IMR-90 (cell line): ENCODE measurements around the gene KCNH6. TPM values are rescaled to one million over a fixed set of nuclear protein-coding genes. Genes with fewer than 3 reads are reported as not detected.

Experiments
- ATAC-seq: fragments of 200-7000 bp; cut with Tn5 transposase; 2 replicates; pipeline ENCODE4 v1.9.1; 2020; ENCODE audit warnings: low read depth, mild to moderate bottlenecking, moderate library complexity
- BruUV-seq: library from RNA; stranded (reverse); fragments of 400-500 nt; replicated peaks from 2 replicates; lab custom pipeline; 2021; lab: Mats Ljungman, UMichigan
- CTCF ChIA-PET: fragments of 300-600 bp; formaldehyde crosslinking; extraction: SDS; loops from one replicate; lab custom pipeline; 2021; ENCODE audit warnings: antibody characterized with exemption; lab: Yijun Ruan, JAX
- POLR2A ChIA-PET: fragments of 300-600 bp; sonication (Branson Sonifier 250); formaldehyde crosslinking; loops from one replicate; lab custom pipeline; 2022; ENCODE audit warnings: antibody characterized with exemption; ENCODE audit not compliant: unreplicated experiment; lab: Charles Lee
- DNase-seq: peaks from one replicate; pipeline ENCODE4 v3.0.0; 2013
- H2AFZ ChIP-seq: replicated peaks from 2 replicates; pipeline ENCODE3; 2013; ENCODE audit warnings: low read length, mild to moderate bottlenecking; ENCODE audit not compliant: poor library complexity
- H2AK5ac ChIP-seq: 2 replicates; pipeline ENCODE4 v1.6.1; 2013; ENCODE audit warnings: low read depth, low read length, inconsistent platforms
- H2AK9ac ChIP-seq: replicated peaks from 2 replicates; pipeline ENCODE3; 2013; ENCODE audit warnings: mild to moderate bottlenecking, low read depth, low read length, moderate library complexity; ENCODE audit not compliant: poor library complexity
- H2BK120ac ChIP-seq: 2 replicates; pipeline ENCODE4 v1.6.1; 2013; ENCODE audit warnings: low read depth, low read length, inconsistent platforms
- H2BK15ac ChIP-seq: 3 replicates; pipeline ENCODE4 v1.6.1; 2013; ENCODE audit warnings: low read depth, low read length, inconsistent platforms
- H2BK20ac ChIP-seq: 2 replicates; pipeline ENCODE4 v1.6.1; 2013; ENCODE audit warnings: low read depth, mild to moderate bottlenecking, inconsistent platforms, low read length, moderate library complexity
- H2BK5ac ChIP-seq: 2 replicates; pipeline ENCODE4 v1.6.1; 2013; ENCODE audit warnings: mild to moderate bottlenecking, low read depth, low read length, inconsistent platforms; ENCODE audit not compliant: poor library complexity, severe bottlenecking
- H3K14ac ChIP-seq: replicated peaks from 2 replicates; pipeline ENCODE4 v1.6.1; 2013; ENCODE audit warnings: low read depth, low read length, inconsistent platforms
- H3K18ac ChIP-seq: 2 replicates; pipeline ENCODE4 v1.6.1; 2013; ENCODE audit warnings: low read depth, low read length, control low read depth
- H3K23ac ChIP-seq: 2 replicates; pipeline ENCODE4 v1.6.1; 2013; ENCODE audit warnings: low read depth, low read length, inconsistent platforms
- H3K27ac ChIP-seq: 2 replicates; pipeline ENCODE4 v1.5.1; 2013; ENCODE audit warnings: mild to moderate bottlenecking, control low read depth, low read length; ENCODE audit not compliant: insufficient read depth
- H3K27me3 ChIP-seq: 2 replicates; pipeline ENCODE4 v1.6.1; 2013; ENCODE audit warnings: low read length; ENCODE audit not compliant: control insufficient read depth, insufficient read depth
- H3K36me3 ChIP-seq: 2 replicates; pipeline ENCODE4 v1.6.1; 2013; ENCODE audit warnings: low read length, mixed read lengths; ENCODE audit not compliant: control insufficient read depth, insufficient read depth
- H3K4ac ChIP-seq: 2 replicates; pipeline ENCODE4 v1.6.1; 2013; ENCODE audit warnings: low read depth, low read length, inconsistent platforms
- H3K4me1 ChIP-seq: 2 replicates; pipeline ENCODE4 v1.6.1; 2013; ENCODE audit warnings: low read length, mixed read lengths; ENCODE audit not compliant: control insufficient read depth, insufficient read depth
- H3K4me2 ChIP-seq: 2 replicates; pipeline ENCODE4 v1.6.1; 2013; ENCODE audit warnings: low read depth, mild to moderate bottlenecking, control low read depth, low read length, moderate library complexity
- H3K4me3 ChIP-seq: 2 replicates; pipeline ENCODE4 v1.5.1; 2013; ENCODE audit warnings: low read depth, mild to moderate bottlenecking, control low read depth, low read length, moderate library complexity; ENCODE audit not compliant: insufficient read depth
- H3K56ac ChIP-seq: 2 replicates; pipeline ENCODE4 v1.6.1; 2013; ENCODE audit warnings: low read length, inconsistent platforms; ENCODE audit not compliant: insufficient read depth; ENCODE audit errors: extremely low read depth
- H3K79me1 ChIP-seq, 2 experiments: 2 replicates each; pipeline ENCODE4 v1.6.1; 2013; ENCODE audit warnings: low read length in 2 of 2, inconsistent platforms in 1 of 2, low read depth in 1 of 2
- H3K9ac ChIP-seq: 2 replicates; pipeline ENCODE4 v1.6.1; 2013; ENCODE audit warnings: low read depth, low read length, control low read depth
- H3K9me1 ChIP-seq: 2 replicates; pipeline ENCODE4 v1.6.1; 2013; ENCODE audit warnings: low read length, inconsistent platforms; ENCODE audit not compliant: insufficient read depth
- H3K9me3 ChIP-seq: 2 replicates; pipeline ENCODE4 v1.6.1; 2013; ENCODE audit warnings: low read length; ENCODE audit not compliant: control insufficient read depth, insufficient read depth
- H4K20me1 ChIP-seq: 2 replicates; pipeline ENCODE4 v1.6.1; 2013; ENCODE audit warnings: low read length, inconsistent platforms; ENCODE audit not compliant: insufficient read depth
- H4K5ac ChIP-seq: 2 replicates; pipeline ENCODE4 v1.6.1; 2013; ENCODE audit warnings: mild to moderate bottlenecking, low read depth, low read length, control low read depth
- H4K8ac ChIP-seq, 2 experiments: 2 replicates each; pipeline ENCODE4 v1.6.1; 2013; ENCODE audit warnings: low read depth in 2 of 2, low read length in 2 of 2, control low read depth in 1 of 2, inconsistent platforms in 1 of 2
- H4K91ac ChIP-seq: 2 replicates; pipeline ENCODE4 v1.6.1; 2013; ENCODE audit warnings: low read depth, low read length, inconsistent platforms; ENCODE audit not compliant: insufficient read depth
- BHLHE40 ChIP-seq: fragments of 150-350 bp; IDR thresholded peaks from 2 replicates; pipeline ENCODE4 v1.6.1; 2016; ENCODE audit warnings: mild to moderate bottlenecking, low read depth, low read length
- CEBPB ChIP-seq: IDR thresholded peaks from 2 replicates; pipeline ENCODE4 v1.6.1; 2012; ENCODE audit warnings: low read depth, low read length, improper control_type of control experiment
- CTCF ChIP-seq: conservative IDR thresholded peaks from 2 replicates; pipeline ENCODE4 v1.5.1; 2012; ENCODE audit warnings: mild to moderate bottlenecking, low read depth, low read length, improper control_type of control experiment
- FOS ChIP-seq: fragments of 150-350 bp; IDR thresholded peaks from 2 replicates; pipeline ENCODE4 v1.6.1; 2016; ENCODE audit warnings: low read depth, low read length
- MAZ ChIP-seq: IDR thresholded peaks from 2 replicates; pipeline ENCODE4 v1.6.1; 2012; ENCODE audit warnings: low read depth, mild to moderate bottlenecking, low read length, improper control_type of control experiment, moderate library complexity, borderline replicate concordance
- RAD21 ChIP-seq: IDR thresholded peaks from 2 replicates; pipeline ENCODE4 v1.6.1; 2012; ENCODE audit warnings: low read length, improper control_type of control experiment
- SMC3 ChIP-seq: fragments of 150-350 bp; IDR thresholded peaks from 2 replicates; pipeline ENCODE4 v1.6.1; 2016; ENCODE audit warnings: low read depth, mild to moderate bottlenecking, antibody characterized with exemption, low read length, moderate library complexity
- USF2 ChIP-seq: fragments of 150-350 bp; IDR thresholded peaks from 2 replicates; pipeline ENCODE4 v1.6.1; 2017; ENCODE audit warnings: mild to moderate bottlenecking, antibody characterized with exemption, low read length, low read depth
- whole genome bisulfite sequencing, 2 experiments: methylation state at CpG; one replicate each; pipeline versions ENCODE4 v1.1.5 to v1.1.7; 2013; ENCODE audit warnings: missing lambda C conversion rate in 2 of 2; ENCODE audit not compliant: insufficient read length in 1 of 2; ENCODE audit errors: extremely low coverage in 2 of 2; 5-methylcytosine and 5-hydroxymethylcytosine counted together
- dilution Hi-C: fragments of 300-500 bp; cut with HindIII; formaldehyde crosslinking; loops from one replicate; pipeline ENCODE4 v1.14.3; 2018; ENCODE audit warnings: low sequenced_read_pairs; ENCODE audit not compliant: unreplicated experiment
- in situ Hi-C: fragments of 300-500 bp; cut with MboI; formaldehyde crosslinking; loops from 3 replicates; pipeline ENCODE4 v1.14.3; 2019; ENCODE audit warnings: low sequenced_read_pairs, inconsistent platforms, mixed read lengths
- intact Hi-C: fragments of 100-400 bp; cut with micrococcal nuclease; formaldehyde crosslinking; loops from 2 replicates; pipeline ENCODE4 v1.10.0; 2022
- polyA plus RNA-seq, 3 experiments: library from polyadenylated mRNA; depleted of rRNA; stranded (reverse); fragments of >200 nt; gene quantifications; 2 replicates each; pipeline ENCODE4 v1.2.3, GENCODE V29; 2012; ENCODE audit warnings: low replicate concordance in 1 of 3
- total RNA-seq: library from RNA; depleted of rRNA; stranded (reverse); fragments of >200 nt; gene quantifications from 2 replicates; pipeline ENCODE4 v1.2.3, GENCODE V29; 2012
- TF ChIP-seq, protein P1 (sequence below): fragments of 150-350 bp; IDR thresholded peaks from 2 replicates; pipeline ENCODE4 v1.6.1; 2016; ENCODE audit warnings: low read depth, mild to moderate bottlenecking, low read length, moderate library complexity, borderline replicate concordance

KCNH6 gene
- total and polyA plus RNA-seq, 2 of the 4 experiments (the other 2 are of a cell fraction), result 0.17 to 0.18 TPM

GRCh38 chr17:63547083-63547523 lies 23.9 kb downstream of the KCNH6 start:
- no peak overlapping the region for H2AK9ac ChIP-seq

More at GRCh38 chr17:63547083-63547523, 23.9 kb downstream of the KCNH6 start:
- Histone ChIP-seq H3K23ac (no peak overlapping the region), H3K9me3 (no peaks in the 10 kb centered on the region), H2BK15ac (no peak overlapping the region), H3K56ac (no peak overlapping the region), H3K27ac (no peak overlapping the region), H2BK5ac (no peak overlapping the region), H2BK120ac (no peak overlapping the region), H2BK20ac (no peak overlapping the region), H3K36me3 (no peaks in the 10 kb centered on the region), H4K20me1 (peaks cover 13% of the 10 kb centered on the region), H3K4me1 (no peaks in the 10 kb centered on the region), H3K4me2 (no peak overlapping the region), H3K79me1 (peaks cover 6 to 16% of the 10 kb centered on the region in 2 experiments; a peak in 3 of 4 replicates), H3K9ac (no peak overlapping the region), H4K91ac (no peak overlapping the region), H2AK5ac (no peak overlapping the region), H3K4ac (no peak overlapping the region), H2AFZ (no peak overlapping the region), H3K9me1 (no peaks in the 10 kb centered on the region; the same call in 1 of the 2 replicates), H3K4me3 (no peak overlapping the region), H3K18ac (no peak overlapping the region), H4K8ac (no peak overlapping the region), H4K5ac (no peak overlapping the region), H3K27me3 (peaks cover 7% of the 10 kb centered on the region), H3K14ac (no peak overlapping the region)
- DNase-seq, result no peak
- dilution Hi-C loops (no loop called here), in situ Hi-C loops (no loop called here), intact Hi-C loops (no loop called here)
- CTCF ChIA-PET, result no interaction called here
- POLR2A ChIA-PET, result no interaction called here
- no TSS peak for BruUV-seq
- ATAC-seq, result no peak
- no peak for TF ChIP-seq FOS
- no peak for TF ChIP-seq USF2
- no peak for TF ChIP-seq SMC3
- TF ChIP-seq BHLHE40, result no peak
- no peak for TF ChIP-seq CTCF
- no peak for TF ChIP-seq RAD21
- TF ChIP-seq, protein P1, sequence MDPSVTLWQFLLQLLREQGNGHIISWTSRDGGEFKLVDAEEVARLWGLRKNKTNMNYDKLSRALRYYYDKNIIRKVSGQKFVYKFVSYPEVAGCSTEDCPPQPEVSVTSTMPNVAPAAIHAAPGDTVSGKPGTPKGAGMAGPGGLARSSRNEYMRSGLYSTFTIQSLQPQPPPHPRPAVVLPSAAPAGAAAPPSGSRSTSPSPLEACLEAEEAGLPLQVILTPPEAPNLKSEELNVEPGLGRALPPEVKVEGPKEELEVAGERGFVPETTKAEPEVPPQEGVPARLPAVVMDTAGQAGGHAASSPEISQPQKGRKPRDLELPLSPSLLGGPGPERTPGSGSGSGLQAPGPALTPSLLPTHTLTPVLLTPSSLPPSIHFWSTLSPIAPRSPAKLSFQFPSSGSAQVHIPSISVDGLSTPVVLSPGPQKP, result no peak
- TF ChIP-seq CEBPB, result no peak
- TF ChIP-seq MAZ, result no peak
- WGBS, 2 experiments, result 80% methylated on average over 1 of the region's 5 CpGs; no CpG with 5 or more reads in 1 of the 2 experiments
